Hepatocyte (in vitro differentiated cells): ENCODE results near the gene ALDH5A1. TPM values are rescaled to one million over a fixed set of nuclear protein-coding genes. Genes with fewer than 3 reads are reported as not detected.

Source experiments
- DNase-seq: peaks from one replicate; pipeline ENCODE4 v3.0.0-alpha.2; 2016; ENCODE audit warnings: low spot score
- H2AFZ ChIP-seq: fragments of 200-600 bp; sonication (generic); 2 replicates; pipeline ENCODE4 v1.6.0; 2016; ENCODE audit warnings: antibody characterized with exemption, mild to moderate bottlenecking
- H3K27ac ChIP-seq: fragments of 200-600 bp; sonication (generic); 2 replicates; pipeline ENCODE4 v1.5.1; 2016; ENCODE audit warnings: mild to moderate bottlenecking
- H3K27me3 ChIP-seq: fragments of 200-600 bp; sonication (generic); 2 replicates; pipeline ENCODE4 v1.6.1; 2016
- H3K36me3 ChIP-seq: fragments of 200-600 bp; sonication (generic); replicated peaks from 2 replicates; pipeline ENCODE4 v1.5.1; 2016; ENCODE audit warnings: low read depth; ENCODE audit not compliant: insufficient read depth
- H3K4me1 ChIP-seq: fragments of 200-600 bp; sonication (generic); 2 replicates; pipeline ENCODE4 v1.5.1; 2016; ENCODE audit warnings: mild to moderate bottlenecking, moderate library complexity; ENCODE audit not compliant: insufficient read depth
- H3K4me2 ChIP-seq: fragments of 200-600 bp; sonication (generic); 2 replicates; pipeline ENCODE4 v1.6.0; 2016
- H3K4me3 ChIP-seq: fragments of 200-600 bp; sonication (generic); 2 replicates; pipeline ENCODE4 v1.5.1; 2016; ENCODE audit warnings: mild to moderate bottlenecking
- H3K79me2 ChIP-seq: fragments of 200-600 bp; sonication (generic); 2 replicates; pipeline ENCODE4 v1.6.0; 2017; ENCODE audit warnings: mild to moderate bottlenecking
- H3K9me2 ChIP-seq: fragments of 200-600 bp; sonication (generic); replicated peaks from 2 replicates; pipeline ENCODE4 v1.6.0; 2017; ENCODE audit warnings: mild to moderate bottlenecking; ENCODE audit not compliant: insufficient read depth
- H3K9me3 ChIP-seq: fragments of 200-600 bp; sonication (generic); 2 replicates; pipeline ENCODE4 v1.5.1; 2016; ENCODE audit warnings: low read depth, mild to moderate bottlenecking
- H4K20me1 ChIP-seq: fragments of 200-600 bp; sonication (generic); 2 replicates; pipeline ENCODE4 v1.6.0; 2016; ENCODE audit warnings: mild to moderate bottlenecking; ENCODE audit not compliant: insufficient read depth, poor library complexity, severe bottlenecking
- EZH2 ChIP-seq: fragments of 200-600 bp; sonication (generic); IDR thresholded peaks from 2 replicates; pipeline ENCODE4 v1.6.1; 2016; ENCODE audit warnings: antibody characterized with exemption, mild to moderate bottlenecking, borderline replicate concordance
- EZH2phosphoT487 ChIP-seq: fragments of 200-600 bp; sonication (generic); IDR thresholded peaks from one replicate; pipeline ENCODE4 v1.6.1; 2018; ENCODE audit warnings: antibody characterized with exemption, mild to moderate bottlenecking, low read depth, moderate library complexity; ENCODE audit not compliant: unreplicated experiment, severe bottlenecking
- WGBS: methylation state at CpG from one replicate; pipeline ENCODE4 v1.1.6; 2016; ENCODE audit warnings: low lambda C conversion rate; ENCODE audit errors: missing lambda C conversion rate; 5-methylcytosine and 5-hydroxymethylcytosine counted together
- polyA plus RNA-seq: library from polyadenylated mRNA; unstranded; fragments of >200 nt; fragmentation: Nextera tagmentation; extraction: Ambion mirVana; gene quantifications from 2 replicates; pipeline ENCODE4 v1.2.1, GENCODE V29; 2016
- total RNA-seq: library from RNA; depleted of rRNA; stranded (reverse); fragments of >200 nt; gene quantifications from 2 replicates; pipeline ENCODE4 v1.2.3, GENCODE V29; 2014
- TF ChIP-seq, protein P1 (sequence below): fragments of 200-600 bp; sonication (generic); IDR thresholded peaks from 2 replicates; pipeline ENCODE4 v1.5.1; 2016; ENCODE audit warnings: antibody characterized with exemption, mild to moderate bottlenecking; ENCODE audit not compliant: poor library complexity

The ALDH5A1 gene
- total and polyA plus RNA-seq, 2 experiments from 2014 or later: 12.3 to 16.8 TPM

DNA sequence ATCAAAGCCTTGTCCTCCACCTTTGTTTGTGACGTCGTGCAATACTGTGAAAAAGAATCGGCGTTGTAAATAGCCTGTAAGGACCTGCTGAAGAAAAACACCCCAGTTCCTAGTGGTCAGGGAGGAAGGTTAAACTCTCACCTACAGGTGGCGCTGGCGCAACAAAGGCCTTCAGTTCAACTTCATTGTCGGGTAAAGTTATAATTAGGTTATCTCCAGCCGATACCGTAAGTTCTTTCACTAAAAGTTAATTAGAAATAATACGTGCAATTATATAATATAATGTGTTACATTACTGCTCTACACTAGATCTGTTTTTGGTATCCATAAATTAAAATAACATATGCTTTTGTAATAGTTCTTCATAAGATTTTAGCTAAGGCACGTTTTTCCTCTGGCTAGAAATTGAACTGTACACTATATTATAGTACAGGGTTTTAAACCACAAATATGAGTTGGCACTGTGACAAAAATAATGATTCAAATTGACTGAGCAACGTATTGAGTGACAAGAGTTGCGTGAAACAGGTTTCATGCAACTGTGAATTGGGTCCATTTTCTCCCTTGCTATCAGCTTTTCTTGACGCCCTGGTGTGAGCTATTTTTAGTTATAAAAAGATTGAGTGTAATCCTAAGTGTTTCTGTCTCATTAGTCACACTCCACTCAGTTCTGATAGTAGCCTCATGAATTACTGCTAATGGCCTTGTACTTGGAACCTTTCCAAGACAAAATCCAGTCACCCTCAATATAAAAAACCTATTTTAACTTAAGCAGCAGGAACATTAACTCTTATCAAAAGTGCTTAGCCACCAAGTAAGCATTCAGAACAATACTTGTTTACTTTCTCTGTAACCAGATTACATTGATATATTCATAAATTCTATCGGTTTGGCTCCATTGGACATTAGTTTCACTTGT, 89.0 kb downstream of the ALDH5A1 start:
- Histone ChIP-seq H3K27me3 (no peaks in the 10 kb centered on the region), H3K4me2 (peak overlapping the region; percentile 41), H3K9me2 (no peaks in the 10 kb centered on the region), H2AFZ (peak overlapping the region; percentile 32), H3K9me3 (no peaks in the 10 kb centered on the region), H4K20me1 (no peaks in the 10 kb centered on the region), H3K79me2 (no peaks in the 10 kb centered on the region), H3K27ac (peak overlapping the region; percentile 29), H3K4me3 (no peak overlapping the region), H3K4me1 (peaks cover 11% of the 10 kb centered on the region), H3K36me3 (no peaks in the 10 kb centered on the region)
- peak; percentile 82 for DNase-seq
- TF ChIP-seq EZH2 (no peak), EZH2phosphoT487 (no peak)
- TF ChIP-seq, protein P1, sequence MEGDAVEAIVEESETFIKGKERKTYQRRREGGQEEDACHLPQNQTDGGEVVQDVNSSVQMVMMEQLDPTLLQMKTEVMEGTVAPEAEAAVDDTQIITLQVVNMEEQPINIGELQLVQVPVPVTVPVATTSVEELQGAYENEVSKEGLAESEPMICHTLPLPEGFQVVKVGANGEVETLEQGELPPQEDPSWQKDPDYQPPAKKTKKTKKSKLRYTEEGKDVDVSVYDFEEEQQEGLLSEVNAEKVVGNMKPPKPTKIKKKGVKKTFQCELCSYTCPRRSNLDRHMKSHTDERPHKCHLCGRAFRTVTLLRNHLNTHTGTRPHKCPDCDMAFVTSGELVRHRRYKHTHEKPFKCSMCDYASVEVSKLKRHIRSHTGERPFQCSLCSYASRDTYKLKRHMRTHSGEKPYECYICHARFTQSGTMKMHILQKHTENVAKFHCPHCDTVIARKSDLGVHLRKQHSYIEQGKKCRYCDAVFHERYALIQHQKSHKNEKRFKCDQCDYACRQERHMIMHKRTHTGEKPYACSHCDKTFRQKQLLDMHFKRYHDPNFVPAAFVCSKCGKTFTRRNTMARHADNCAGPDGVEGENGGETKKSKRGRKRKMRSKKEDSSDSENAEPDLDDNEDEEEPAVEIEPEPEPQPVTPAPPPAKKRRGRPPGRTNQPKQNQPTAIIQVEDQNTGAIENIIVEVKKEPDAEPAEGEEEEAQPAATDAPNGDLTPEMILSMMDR: peak; percentile 80
- 28% methylated on average over 15 of the region's 15 CpGs for WGBS

DNA sequence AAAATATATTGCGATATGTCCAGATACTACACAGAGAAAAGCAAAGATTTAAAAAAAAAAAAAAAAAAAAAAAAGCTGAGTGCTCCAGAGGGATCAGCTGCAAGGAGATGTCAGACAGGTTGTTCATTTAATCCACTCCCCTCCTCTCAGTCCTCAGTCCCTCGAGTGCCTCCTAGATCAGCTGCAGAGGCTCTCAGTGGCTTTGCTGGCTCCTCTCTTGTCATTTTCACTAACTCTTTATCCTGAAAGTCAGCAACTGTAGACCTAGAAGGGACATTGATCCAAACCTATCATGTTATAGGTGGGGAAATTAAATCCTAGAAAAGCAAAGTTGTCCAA, 89.6 kb downstream of the ALDH5A1 start:
- TF ChIP-seq EZH2phosphoT487: no peak
- TF ChIP-seq EZH2: no peak
- TF ChIP-seq, protein P1: no peak
- Histone ChIP-seq H3K27ac (peak overlapping the region; percentile 29), H3K36me3 (no peaks in the 10 kb centered on the region), H2AFZ (no peak overlapping the region), H3K79me2 (no peaks in the 10 kb centered on the region), H3K9me2 (no peaks in the 10 kb centered on the region), H3K27me3 (no peaks in the 10 kb centered on the region), H3K4me3 (no peak overlapping the region), H3K9me3 (no peaks in the 10 kb centered on the region), H4K20me1 (no peaks in the 10 kb centered on the region), H3K4me1 (peaks cover 11% of the 10 kb centered on the region), H3K4me2 (peak overlapping the region; percentile 41)
- 47% methylated on average over 2 of the region's 2 CpGs for WGBS
- no peak for DNase-seq

Other genes starting within 250 kb of the ALDH5A1 start
- gene DCDC2, start 136.9 kb upstream of the ALDH5A1 start, total RNA-seq: 4.7 and 5.0 TPM in 2 replicates
- 2.7 and 3.8 TPM in 2 replicates for gene DCDC2, start 136.9 kb upstream of the ALDH5A1 start, polyA plus RNA-seq
- 33.7 and 34.1 TPM in 2 replicates for gene MRS2, start 92.0 kb upstream of the ALDH5A1 start, total RNA-seq
- gene MRS2, start 92.0 kb upstream of the ALDH5A1 start, polyA plus RNA-seq: 21.9 and 29.0 TPM in 2 replicates
- 5.0 and 5.8 TPM in 2 replicates for gene GPLD1, start 5.4 kb upstream of the ALDH5A1 start, total RNA-seq
- 2.8 TPM in 2 replicates for gene GPLD1, start 5.4 kb upstream of the ALDH5A1 start, polyA plus RNA-seq
- gene KIAA0319, start 151.2 kb downstream of the ALDH5A1 start, total RNA-seq: 0.32 and 0.47 TPM in 2 replicates
- 0.42 and 0.44 TPM in 2 replicates for gene KIAA0319, start 151.2 kb downstream of the ALDH5A1 start, polyA plus RNA-seq
- 106 and 117 TPM in 2 replicates for gene TDP2, start 171.9 kb downstream of the ALDH5A1 start, total RNA-seq
- gene TDP2, start 171.9 kb downstream of the ALDH5A1 start, polyA plus RNA-seq: 58.3 and 75.5 TPM in 2 replicates
- 19.7 and 30.1 TPM in 2 replicates for gene ACOT13, start 172.1 kb downstream of the ALDH5A1 start, total RNA-seq
- gene ACOT13, start 172.1 kb downstream of the ALDH5A1 start, polyA plus RNA-seq: 52.5 and 61.6 TPM in 2 replicates
- gene C6orf62, start 224.2 kb downstream of the ALDH5A1 start, total RNA-seq: 64.1 and 72.1 TPM in 2 replicates
- 27.2 and 29.6 TPM in 2 replicates for gene C6orf62, start 224.2 kb downstream of the ALDH5A1 start, polyA plus RNA-seq